Spleen (tissue), 11 donors: Measurements from ENCODE around the gene CCDC154. TPM values are rescaled to one million over a fixed set of nuclear protein-coding genes. Genes with fewer than 3 reads are reported as not detected.

Experiments
- DNase-seq: peaks from one replicate; pipeline ENCODE4 v3.0.0-alpha.2; 2020
- H3K27ac ChIP-seq, 8 donors: fragments of 200-600 bp; sonication (generic) in 7 of 8; 1 replicate in 4 of 8; 2 replicates in 4 of 8; pipeline versions ENCODE4 v1.5.0 to v1.8.0; 2016 to 2021; ENCODE audit warnings: inconsistent platforms in 4 of 8, mild to moderate bottlenecking in 4 of 8, moderate library complexity in 1 of 8
- H3K27me3 ChIP-seq, 7 donors: fragments of 200-600 bp; sonication (generic) in 6 of 7; replicated peaks in 1 of 7; 1 replicate in 4 of 7; 2 replicates in 3 of 7; pipeline versions ENCODE4 v1.5.0 to v1.8.0; 2016 to 2021; ENCODE audit warnings: inconsistent platforms in 3 of 7, mild to moderate bottlenecking in 1 of 7
- H3K36me3 ChIP-seq, 6 donors: fragments of 200-600 bp; sonication (generic) in 5 of 6; 1 replicate in 4 of 6; 2 replicates in 2 of 6; pipeline versions ENCODE4 v1.5.0 to v1.8.0; 2016 to 2021; ENCODE audit warnings: inconsistent platforms in 2 of 6
- H3K4me1 ChIP-seq, 6 donors: fragments of 200-600 bp; sonication (generic) in 5 of 6; 1 replicate in 3 of 6; 2 replicates in 3 of 6; pipeline versions ENCODE4 v1.5.0 to v1.8.0; 2016 to 2021; ENCODE audit warnings: inconsistent platforms in 3 of 6
- H3K4me3 ChIP-seq, 8 donors: fragments of 200-600 bp; sonication (generic) in 7 of 8; 1 replicate in 4 of 8; 2 replicates in 4 of 8; pipeline versions ENCODE4 v1.5.0 to v1.8.0; 2016 to 2021; ENCODE audit warnings: inconsistent platforms in 4 of 8, mild to moderate bottlenecking in 4 of 8, moderate library complexity in 2 of 8
- H3K9me3 ChIP-seq, 8 donors: fragments of 200-600 bp; sonication (generic) in 7 of 8; 1 replicate in 4 of 8; 2 replicates in 4 of 8; pipeline versions ENCODE4 v1.5.0 to v1.8.0; 2016 to 2021; ENCODE audit warnings: inconsistent platforms in 4 of 8
- POLR2A ChIP-seq, 3 donors: fragments of 450-650 bp; IDR thresholded peaks; one replicate each; pipeline ENCODE4 v1.5.1; 2017; ENCODE audit warnings: antibody characterized with exemption in 3 of 3, mild to moderate bottlenecking in 1 of 3
- POLR2AphosphoS5 ChIP-seq, 3 donors: sonication (generic); formaldehyde crosslinking; IDR thresholded peaks; one replicate each; pipeline ENCODE4 v1.5.1; 2017; ENCODE audit warnings: antibody characterized with exemption in 3 of 3
- WGBS, 5 donors: extraction: QIAGEN DNeasy Blood & Tissue Kit in 3 of 5; methylation state at CpG; one replicate each; pipeline versions ENCODE4 v1.1.5 to v1.1.7; 2013 to 2018; 5-methylcytosine and 5-hydroxymethylcytosine counted together
- intact Hi-C: fragments of 100-400 bp; cut with DNase I; formaldehyde crosslinking; loops from one replicate; pipeline ENCODE4 v1.15.0; 2023; ENCODE audit warnings: low total_unique reads
- polyA plus RNA-seq, 3 donors: library from polyadenylated mRNA; stranded (reverse); fragments of 200-250 nt; gene quantifications; one replicate each; pipeline ENCODE4 v1.2.1, GENCODE V29; 2013
- total RNA-seq, 7 donors: library from RNA; depleted of rRNA in 3 of 7; stranded (reverse); fragments of >200 nt in 3 of 7; fragmentation: NEBNext Ultra II Directional in 4 of 7; extraction: Animal tissue kit (Norgen Biotek cat#: 25700) in 4 of 7; gene quantifications; one replicate each; pipeline versions ENCODE4 v1.1.0 to v1.2.1, GENCODE V29; 2016 to 2021
- TF ChIP-seq, protein P1 (sequence below), 11 experiments: fragments of 200-600 bp in 7 of 11; fragments of 450-650 bp in 4 of 11; sonication (generic) in 4 of 11; IDR thresholded peaks in 8 of 11; conservative IDR thresholded peaks in 3 of 11; 1 replicate in 7 of 11; 2 replicates in 4 of 11; pipeline versions ENCODE4 v1.4.0 to v1.8.0; 2016 to 2021; ENCODE audit warnings: antibody characterized with exemption in 11 of 11, inconsistent platforms in 4 of 11, mild to moderate bottlenecking in 1 of 11
- donor health status: healthy with polysubstance abuse.
- donor health status: DM: no; HTN: no; CAD: no; lungs with moderate emphysema.
- donor health status: DM: no; HTN: no; CAD: no.
- donor health status: Bipolar disorder and iron deficiency.
- donor health status: healthy.
- donor health status: DM: no; HTN: no; CAD: no.
- donor health status: DM: yes; HTN: yes; CAD: no.

The CCDC154 gene
- total and polyA plus RNA-seq, 10 donors: 1.6 to 18.2 (median 5.5) TPM

- H3K27ac ChIP-seq: no peak overlapping the region
- intact Hi-C loops: no loop called here
- peaks cover 0 to 63% (median 6%) of the 10 kb centered on the region in 6 donors for H3K36me3 ChIP-seq
- no peak overlapping the region for H3K4me3 ChIP-seq
- WGBS, 5 donors: 83 to 94% (median 85%) methylated on average over 10 to 27 of the region's 27 CpGs
- no peak for DNase-seq
- no peaks in the 10 kb centered on the region for H3K27me3 ChIP-seq
- H3K4me1 ChIP-seq: peaks cover 0 to 2% (median 0%) of the 10 kb centered on the region in 6 donors
- H3K9me3 ChIP-seq: no peaks in the 10 kb centered on the region
- peak in 1 of 3 donors; percentile 16 for TF ChIP-seq POLR2AphosphoS5 (IDR thresholded peaks at IDR 0.05)
- TF ChIP-seq, protein P1, sequence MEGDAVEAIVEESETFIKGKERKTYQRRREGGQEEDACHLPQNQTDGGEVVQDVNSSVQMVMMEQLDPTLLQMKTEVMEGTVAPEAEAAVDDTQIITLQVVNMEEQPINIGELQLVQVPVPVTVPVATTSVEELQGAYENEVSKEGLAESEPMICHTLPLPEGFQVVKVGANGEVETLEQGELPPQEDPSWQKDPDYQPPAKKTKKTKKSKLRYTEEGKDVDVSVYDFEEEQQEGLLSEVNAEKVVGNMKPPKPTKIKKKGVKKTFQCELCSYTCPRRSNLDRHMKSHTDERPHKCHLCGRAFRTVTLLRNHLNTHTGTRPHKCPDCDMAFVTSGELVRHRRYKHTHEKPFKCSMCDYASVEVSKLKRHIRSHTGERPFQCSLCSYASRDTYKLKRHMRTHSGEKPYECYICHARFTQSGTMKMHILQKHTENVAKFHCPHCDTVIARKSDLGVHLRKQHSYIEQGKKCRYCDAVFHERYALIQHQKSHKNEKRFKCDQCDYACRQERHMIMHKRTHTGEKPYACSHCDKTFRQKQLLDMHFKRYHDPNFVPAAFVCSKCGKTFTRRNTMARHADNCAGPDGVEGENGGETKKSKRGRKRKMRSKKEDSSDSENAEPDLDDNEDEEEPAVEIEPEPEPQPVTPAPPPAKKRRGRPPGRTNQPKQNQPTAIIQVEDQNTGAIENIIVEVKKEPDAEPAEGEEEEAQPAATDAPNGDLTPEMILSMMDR (IDR thresholded peaks at IDR 0.05 in 8 of 11, conservative IDR thresholded peaks at IDR 0.05 in 3 of 11): no peak
These were observed 5.2 kb downstream of the CCDC154 start for GRCh38 chr16:1439058-1439698.

DNA sequence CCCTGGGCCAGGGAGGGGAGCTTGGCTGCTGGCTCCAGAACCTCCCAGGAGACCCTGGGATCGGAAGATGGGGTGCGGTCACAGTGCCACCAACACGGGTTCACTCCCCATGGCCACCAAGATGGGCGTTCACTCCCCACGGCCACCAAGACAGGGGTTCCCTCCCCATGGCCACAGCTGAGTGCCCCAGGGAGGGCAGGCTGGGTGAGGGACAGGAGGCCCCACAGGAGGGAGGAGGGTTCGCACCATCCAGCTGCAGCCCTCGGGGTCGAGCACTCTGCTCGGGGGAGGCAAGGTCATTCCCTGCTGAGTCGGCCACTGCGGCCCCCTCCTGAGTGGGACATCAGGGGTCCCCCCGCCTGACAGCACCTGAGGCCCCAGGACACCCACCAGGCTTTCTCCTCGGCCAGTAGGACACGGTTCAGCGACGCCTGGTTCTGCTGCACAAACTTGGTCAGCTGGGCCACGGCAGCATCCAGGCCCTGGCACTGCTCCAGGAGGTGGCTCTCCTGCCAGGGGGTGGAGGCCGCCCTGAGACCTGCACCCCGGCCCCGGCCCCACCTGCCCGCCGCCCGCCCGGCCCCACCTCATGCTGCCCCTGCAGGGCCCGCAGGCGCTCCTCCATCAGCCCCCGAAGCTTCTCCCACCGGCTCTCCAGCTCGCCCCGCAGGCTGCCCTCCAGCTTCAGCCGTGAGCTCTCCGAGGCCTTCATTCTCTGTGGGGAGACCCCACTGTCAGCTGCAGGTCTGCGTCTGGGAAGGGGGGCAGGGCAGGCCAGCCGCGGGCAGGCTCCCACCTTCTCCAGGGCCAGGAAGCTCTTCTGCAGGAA lies 5.9 kb downstream of the CCDC154 start:
- no peak for DNase-seq
- WGBS, 5 donors: 84 to 87% (median 85%) methylated on average over 19 to 35 of the region's 35 CpGs
- no peak for TF ChIP-seq POLR2A (IDR thresholded peaks at IDR 0.05)
- TF ChIP-seq, protein P1 (IDR thresholded peaks at IDR 0.05 in 8 of 11, conservative IDR thresholded peaks at IDR 0.05 in 3 of 11): no peak
- no peak for TF ChIP-seq POLR2AphosphoS5 (IDR thresholded peaks at IDR 0.05)
- intact Hi-C loops: no loop called here
- Histone ChIP-seq H3K27ac (no peak overlapping the region), H3K36me3 (peaks cover 0 to 64% (median 6%) of the 10 kb centered on the region in 6 donors), H3K27me3 (peaks cover 0 to 5% (median 0%) of the 10 kb centered on the region in 7 donors), H3K4me3 (no peak overlapping the region), H3K4me1 (peaks cover 0 to 5% (median 0%) of the 10 kb centered on the region in 6 donors), H3K9me3 (no peaks in the 10 kb centered on the region)

GRCh38 chr16:1437606-1438005 lies 6.8 kb downstream of the CCDC154 start:
- peaks cover 0 to 13% (median 2%) of the 10 kb centered on the region in 6 donors for H3K4me1 ChIP-seq
- no peak overlapping the region for H3K4me3 ChIP-seq

More at GRCh38 chr16:1437606-1438005, 6.8 kb downstream of the CCDC154 start:
- DNase-seq: no peak
- TF ChIP-seq POLR2A (IDR thresholded peaks at IDR 0.05): no peak
- TF ChIP-seq, protein P1 (IDR thresholded peaks at IDR 0.05 in 8 of 11, conservative IDR thresholded peaks at IDR 0.05 in 3 of 11): no peak
- TF ChIP-seq POLR2AphosphoS5 (IDR thresholded peaks at IDR 0.05): no peak
- WGBS, 5 donors: 87 to 100% (median 93%) methylated on average over 1 to 22 of the region's 22 CpGs
- Histone ChIP-seq H3K27ac (no peak overlapping the region), H3K36me3 (peaks cover 0 to 62% (median 6%) of the 10 kb centered on the region in 6 donors), H3K27me3 (peaks cover 0 to 13% (median 0%) of the 10 kb centered on the region in 7 donors), H3K9me3 (no peaks in the 10 kb centered on the region)
- intact Hi-C loops: no loop called here
